GM19240 (cell line): ENCODE measurements around the gene RIPK3.

Source experiments
- DNase-seq: peaks from one replicate; pipeline ENCODE4 v3.0.0; 2011; ENCODE audit warnings: low spot score; ENCODE audit not compliant: insufficient read length

RIPK3 gene

DNA sequence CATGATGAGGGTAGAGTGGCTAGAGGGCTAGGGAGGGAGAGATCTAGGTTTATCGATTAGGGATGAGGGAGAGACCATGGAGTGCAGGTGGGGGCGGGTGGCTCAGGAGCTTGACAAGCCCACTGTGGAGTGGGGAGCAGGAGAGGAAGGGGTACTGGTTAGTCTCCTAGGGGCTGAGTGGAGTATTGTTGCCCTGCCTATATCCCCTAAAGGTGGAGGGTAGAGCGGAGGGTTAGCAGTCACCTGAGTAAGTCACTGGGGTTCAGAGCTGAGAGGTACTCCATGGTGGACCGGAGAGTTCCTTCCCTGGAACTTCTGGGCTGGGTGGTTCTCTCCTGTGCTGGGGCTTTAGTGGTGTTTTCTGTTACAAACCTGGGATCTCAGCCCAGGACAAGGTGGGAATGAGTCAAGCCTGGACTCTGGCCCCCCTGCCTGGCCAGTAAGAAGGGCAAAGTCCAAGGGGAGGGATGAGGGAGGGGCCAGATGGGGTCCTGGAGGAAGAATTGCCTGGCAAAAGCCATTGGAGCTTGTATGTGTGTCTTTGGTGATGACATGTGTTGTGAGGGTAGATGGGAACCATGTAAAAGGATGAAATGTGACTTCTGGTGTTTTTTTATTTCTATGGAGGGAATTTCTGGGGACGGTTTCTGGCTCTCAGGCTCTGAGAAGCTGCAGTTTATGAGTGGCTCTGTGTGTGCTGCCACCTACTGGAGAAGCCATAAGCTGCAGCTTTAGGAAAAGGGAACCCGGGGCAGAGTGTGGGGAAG lies 32.0 kb downstream of the RIPK3 start, which contains the start of gene CIDEB:
Gene CIDEB (minus strand): TSS at position 403 of the 767 bp plus-strand sequence. CDS start 119 bp downstream, at position 284.
- DNase-seq, result peak; percentile 65

GRCh38 chr14:24307156-24307574 lies 32.6 kb downstream of the RIPK3 start:
- DNase-seq, result no peak

- no peak for DNase-seq
Observed at GRCh38 chr14:24304019-24304387, 35.8 kb downstream of the RIPK3 start.

GRCh38 chr14:24300326-24300980 lies 39.3 kb downstream of the RIPK3 start:
- no peak for DNase-seq

DNA sequence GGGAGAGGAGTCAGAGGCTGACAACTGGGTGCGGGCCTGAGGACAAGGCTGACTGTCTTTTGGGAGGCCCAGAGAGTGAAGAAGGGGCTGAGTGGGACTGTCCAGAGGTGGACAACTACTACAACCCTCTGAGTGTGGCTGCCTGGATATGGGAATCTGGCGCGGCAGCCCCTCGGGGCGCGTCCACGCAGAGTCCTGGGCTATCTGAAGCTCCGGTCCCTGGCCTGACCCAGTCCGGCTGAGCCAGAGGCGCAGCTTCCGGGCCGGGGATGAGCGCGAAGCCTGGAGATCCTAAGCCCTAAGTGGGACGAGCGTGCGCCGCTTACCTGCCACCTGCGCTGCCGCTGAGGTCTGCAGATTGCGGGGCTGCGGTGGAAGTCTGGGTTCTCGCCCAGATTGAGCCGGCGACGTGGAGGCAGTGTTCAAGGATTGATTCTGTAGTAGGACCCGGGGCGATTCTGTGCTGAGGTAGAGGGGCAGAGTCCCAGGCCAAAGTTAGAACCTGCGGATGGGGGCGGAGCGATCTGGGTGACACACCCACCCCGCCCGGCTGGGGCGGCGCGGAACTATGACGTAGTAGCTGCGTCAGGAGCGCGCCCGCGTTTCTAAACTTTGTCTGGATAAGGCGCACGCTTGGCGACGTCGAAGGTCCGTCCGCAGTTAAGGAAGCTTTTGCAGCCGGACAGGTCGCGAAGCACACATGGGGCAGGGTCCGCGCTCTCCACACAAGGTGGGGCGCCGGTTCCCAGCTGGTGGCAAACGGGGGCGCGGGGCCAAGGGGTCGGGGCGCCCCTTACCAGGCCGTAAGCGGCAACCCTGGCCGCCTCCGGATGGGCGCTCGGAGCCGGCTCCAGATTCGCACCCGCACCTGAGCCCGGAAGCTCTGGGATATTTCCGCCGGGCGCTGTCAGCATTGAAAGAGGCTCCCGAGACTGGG lies 40.3 kb downstream of the RIPK3 start, which contains the start of the genes DHRS1 and NOP9:
Gene DHRS1 (minus strand): TSS at position 526 of the 937 bp plus-strand sequence. CDS start 674 bp downstream, outside the sequence.
Gene NOP9 (plus strand): TSS at position 596 of the 937 bp plus-strand sequence. CDS start 105 bp downstream, at position 701.
- peak; percentile 88 for DNase-seq

DNA sequence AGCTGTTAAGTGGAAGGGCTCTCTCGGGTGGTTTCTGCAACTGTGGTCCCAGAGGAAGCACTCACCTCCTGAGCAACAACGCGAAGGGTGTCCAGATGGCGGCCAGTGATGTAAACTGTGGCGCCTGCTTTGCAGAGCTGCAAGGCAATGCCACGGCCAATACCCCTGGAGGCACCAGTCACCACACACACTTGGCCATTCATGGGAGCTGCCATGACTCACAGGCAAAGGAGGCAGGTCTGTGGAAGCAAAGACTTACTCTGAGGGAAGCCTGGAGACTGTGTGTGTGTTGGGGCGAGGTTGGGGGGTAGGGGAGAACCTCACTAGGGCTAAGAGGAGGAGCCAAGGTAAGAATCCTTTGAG lies 40.9 kb downstream of the RIPK3 start:
- no peak for DNase-seq

DNA sequence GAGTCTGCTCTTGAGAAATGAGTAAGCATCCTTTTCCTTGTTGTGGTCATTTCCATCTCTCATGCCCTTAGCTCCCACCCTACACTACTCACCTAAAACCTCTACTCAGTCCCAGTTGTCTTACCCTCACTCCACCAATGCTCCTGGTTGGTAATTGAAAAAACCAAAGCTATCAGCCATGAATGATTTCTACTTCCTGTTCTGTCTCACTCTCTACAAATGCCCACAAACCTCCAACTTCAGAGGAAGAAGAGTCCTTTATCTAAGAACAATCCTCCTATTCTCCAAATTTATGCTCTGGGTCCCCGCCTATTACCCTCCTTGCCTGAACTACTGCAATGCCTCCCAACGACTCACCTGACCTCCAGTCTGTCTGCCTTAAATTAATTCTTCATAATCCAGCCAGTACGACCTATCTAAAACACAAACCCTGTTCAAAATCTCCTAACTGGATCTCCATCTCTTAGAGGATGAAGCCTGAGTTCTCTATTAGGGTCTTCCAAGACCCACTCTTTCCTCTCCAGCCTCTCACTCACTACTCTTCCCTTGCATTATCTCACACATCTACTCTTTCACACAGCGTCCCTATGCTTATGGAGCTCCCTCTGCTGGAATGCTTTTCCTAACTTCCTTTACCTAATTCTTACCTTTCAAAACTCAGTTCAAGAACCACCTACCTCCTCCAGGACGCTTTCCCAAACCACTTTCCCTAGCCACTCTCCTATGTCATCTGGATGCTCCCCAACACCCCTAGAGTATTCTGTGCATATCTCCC lies 42.4 kb downstream of the RIPK3 start:
- no peak for DNase-seq

GRCh38 chr14:24296341-24297157 lies 43.2 kb downstream of the RIPK3 start:
- DNase-seq, result peak; percentile 89

DNA sequence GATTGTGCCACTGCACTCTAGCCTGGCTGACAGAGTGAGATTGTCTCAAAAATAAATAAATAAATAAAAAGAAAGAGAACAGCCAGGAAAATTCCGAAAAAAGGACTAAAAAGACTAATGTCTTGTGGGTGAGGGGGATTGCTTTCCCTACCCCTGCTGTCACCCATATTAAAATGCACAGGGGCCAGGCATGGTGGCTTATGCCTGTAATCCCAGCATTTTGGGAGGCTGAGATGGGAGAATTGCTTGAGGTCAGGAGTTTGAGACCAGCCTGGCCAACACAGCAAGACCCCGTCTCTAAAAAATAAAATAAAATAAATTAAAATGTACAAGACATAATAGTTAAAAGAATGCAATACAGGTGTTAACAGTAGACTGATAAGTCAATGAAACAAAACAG lies 46.3 kb downstream of the RIPK3 start:
- no peak for DNase-seq

DNA sequence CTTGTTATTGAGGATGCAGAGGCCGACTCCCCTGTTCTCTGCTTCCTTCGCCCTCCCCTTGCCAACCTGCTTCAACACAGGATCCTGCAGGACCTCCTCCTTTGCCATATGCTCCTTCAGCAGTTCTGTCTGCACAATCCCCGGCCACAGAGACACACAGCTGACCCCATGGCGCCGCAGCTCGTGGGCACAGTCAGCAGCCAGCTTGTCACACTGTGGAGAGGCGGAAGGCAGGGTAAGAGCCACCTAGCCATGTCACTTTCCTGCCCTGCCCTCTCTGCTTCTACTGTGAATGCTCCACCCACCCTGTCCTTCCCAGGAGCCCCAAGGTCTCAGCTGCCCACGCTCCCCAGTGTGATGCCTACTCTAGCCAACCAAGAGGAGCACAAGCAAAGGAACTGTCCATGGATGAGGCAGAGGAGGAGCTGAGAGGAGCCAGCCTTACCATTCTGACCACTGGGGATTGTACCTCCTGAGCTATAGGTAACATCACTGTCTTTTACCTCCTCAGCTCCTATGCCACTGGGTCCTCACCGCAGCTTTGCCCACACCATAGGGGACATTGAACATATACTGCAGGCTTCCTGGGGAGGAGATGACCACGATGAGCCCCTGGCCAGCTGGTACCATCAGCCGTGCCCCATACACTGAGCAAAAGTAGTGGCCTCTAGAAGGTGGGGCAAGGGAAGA lies 47.5 kb downstream of the RIPK3 start:
- no peak for DNase-seq

- DNase-seq, result no peak
Observed at GRCh38 chr14:24291446-24292117, 48.2 kb downstream of the RIPK3 start.

GRCh38 chr14:24290746-24291145 lies 49.0 kb downstream of the RIPK3 start:
- DNase-seq, result no peak

- no peak for DNase-seq
Observed at GRCh38 chr14:24289649-24290280, 50.0 kb downstream of the RIPK3 start.

- DNase-seq, result no peak
Observed at GRCh38 chr14:24286996-24287395, 52.8 kb downstream of the RIPK3 start.
